NB4 (cell line): ENCODE data around the gene ECM1.

Experiments used
- CTCF ChIP-seq: IDR thresholded peaks from one replicate; pipeline ENCODE4 v1.5.1; 2012; ENCODE audit warnings: low read depth, low read length
- MAX ChIP-seq: IDR thresholded peaks from 2 replicates; pipeline ENCODE4 v1.6.1; 2011; ENCODE audit warnings: low read depth, low read length
- MYC ChIP-seq: IDR thresholded peaks from 2 replicates; pipeline ENCODE4 v1.6.1; 2011; ENCODE audit warnings: low read depth, low read length
- POLR2A ChIP-seq: IDR thresholded peaks from 2 replicates; pipeline ENCODE4 v1.6.1; 2011; ENCODE audit warnings: mild to moderate bottlenecking; ENCODE audit not compliant: insufficient read length; ENCODE audit errors: extremely low read depth

- TF ChIP-seq CTCF (no peak), MAX (no peak), POLR2A (no peak), MYC (no peak)
Observed at GRCh38 chr1:150473659-150474058, 34.2 kb upstream of the ECM1 start.
